COR-L47 (cell line): ENCODE data around the gene TGFBRAP1.
A peak's percentile ranks its signal among the peaks of the same experiment; 100 is the strongest.
"Not testable (repeated sequence)": the region's sequence is repeated elsewhere in the genome, so short reads cannot be mapped to it uniquely, and the experiment has no call there.

Experiments used
- DNase-seq: peaks from one replicate; lab custom pipeline; 2025; lab: John Stamatoyannopoulos, UW

TGFBRAP1 gene

DNA sequence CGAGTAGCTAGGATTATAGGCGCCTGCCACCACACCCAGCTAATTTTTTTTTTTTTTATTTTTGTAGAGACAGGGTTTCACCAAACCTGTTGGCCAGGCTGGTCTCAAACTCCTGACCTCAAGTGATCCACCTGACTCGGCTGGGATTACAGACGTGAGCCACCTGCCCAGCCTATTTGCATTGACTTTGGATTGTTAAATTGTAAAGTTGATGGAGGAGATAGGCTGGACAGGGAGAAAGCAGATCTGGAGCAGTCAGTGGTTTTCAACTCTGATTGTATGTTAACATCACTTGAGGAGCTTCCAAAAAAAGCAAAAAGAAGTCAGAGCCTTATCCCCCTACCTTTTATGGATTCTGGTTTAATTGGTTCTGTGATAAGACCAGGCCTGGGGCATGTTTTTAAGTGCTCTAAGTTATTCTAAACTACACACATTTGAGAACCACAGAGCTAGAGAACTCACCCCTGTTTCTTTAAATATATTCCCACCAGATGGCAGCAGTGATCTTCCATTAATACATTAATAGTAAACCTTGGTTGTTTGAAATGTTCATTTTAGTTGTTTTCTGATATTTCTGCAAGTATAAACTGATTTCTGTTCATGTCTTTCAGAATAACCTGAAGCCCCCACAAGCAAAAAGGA is 15.3 kb upstream of the TGFBRAP1 start:
- no peak for DNase-seq

DNA sequence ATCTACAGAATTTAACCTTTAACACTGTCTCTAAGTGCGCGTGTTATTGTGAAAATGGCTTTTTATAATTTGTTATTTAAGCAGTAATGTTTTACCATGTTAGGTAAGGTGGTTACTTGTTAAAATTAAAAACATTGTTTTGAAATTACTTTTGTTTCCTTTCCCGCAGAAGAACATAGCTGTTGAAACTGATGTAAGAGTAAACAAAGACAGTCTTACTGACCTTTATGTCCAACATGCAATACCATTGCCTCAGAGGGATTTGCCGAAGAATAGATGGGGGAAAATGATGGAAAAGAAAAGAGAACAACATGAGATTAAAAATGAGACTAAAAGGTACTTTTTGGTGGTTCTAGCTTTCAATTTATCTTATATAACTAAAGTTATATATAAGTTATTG is 9.9 kb upstream of the TGFBRAP1 start:
- no peak for DNase-seq

DNA sequence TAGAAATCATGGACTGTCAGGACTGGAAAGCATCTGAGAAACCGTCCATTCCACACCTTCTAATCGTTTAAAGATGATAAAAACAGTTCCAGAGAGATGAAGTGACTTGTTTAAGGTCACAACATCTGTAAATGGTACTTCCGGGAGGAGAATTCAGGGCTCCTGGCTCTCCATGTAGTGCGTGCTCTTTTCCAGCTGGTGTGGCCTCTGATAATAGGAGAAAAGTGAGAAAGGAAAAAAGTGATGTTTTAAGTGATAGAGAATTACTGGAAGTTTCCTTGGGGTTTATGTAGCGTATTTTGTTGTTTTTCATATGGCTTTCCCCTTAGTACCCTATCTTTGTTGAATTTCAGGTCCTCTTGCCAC is 8.5 kb upstream of the TGFBRAP1 start:
- DNase-seq, result no peak

DNA sequence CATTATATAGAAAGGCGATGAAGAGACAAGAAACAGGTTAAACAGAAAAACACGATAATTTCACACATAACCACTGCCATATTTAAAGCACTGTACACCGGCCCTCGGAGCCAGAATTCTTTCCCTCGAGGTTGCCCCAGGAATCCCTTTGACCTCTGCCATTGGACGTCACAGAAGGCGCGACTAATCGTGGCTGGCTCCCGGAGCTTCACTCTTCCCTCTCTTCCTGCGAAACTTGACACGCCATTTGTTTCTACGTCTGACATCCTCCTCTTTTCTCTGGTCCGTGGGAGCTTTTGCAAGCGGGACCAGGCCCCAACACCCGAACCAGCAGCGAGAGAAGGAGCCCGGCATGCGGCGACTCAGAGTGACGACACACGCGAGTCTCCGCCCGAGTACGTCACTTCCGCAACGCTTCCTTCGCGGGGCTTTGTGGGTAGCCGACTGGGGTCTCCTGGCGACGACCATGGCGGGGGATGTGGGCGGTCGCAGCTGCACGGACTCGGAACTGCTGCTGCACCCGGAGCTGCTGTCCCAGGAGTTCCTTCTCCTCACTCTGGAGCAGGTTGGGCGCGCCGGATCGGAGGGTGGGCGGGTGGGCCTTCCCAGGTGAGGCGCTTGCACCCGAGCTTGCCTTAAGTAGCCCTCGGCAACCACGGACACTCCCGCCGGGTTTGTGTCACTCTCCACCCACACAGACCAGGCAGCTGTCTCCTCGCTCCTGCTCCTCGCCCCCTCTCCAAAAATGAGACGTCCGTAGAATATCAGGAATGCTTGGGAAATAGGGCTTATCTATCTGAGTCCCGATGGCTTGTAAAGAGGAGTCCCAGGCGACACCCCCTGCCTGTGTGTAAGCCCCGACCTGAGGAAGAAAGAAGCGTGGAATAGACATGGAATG is 7.8 kb upstream of the TGFBRAP1 start, which contains the start of gene C2orf49:
Gene C2orf49 (plus strand): TSS at position 419 of the 898 bp plus-strand sequence. CDS start 48 bp downstream, at position 467.
- peak; percentile 91 for DNase-seq

DNA sequence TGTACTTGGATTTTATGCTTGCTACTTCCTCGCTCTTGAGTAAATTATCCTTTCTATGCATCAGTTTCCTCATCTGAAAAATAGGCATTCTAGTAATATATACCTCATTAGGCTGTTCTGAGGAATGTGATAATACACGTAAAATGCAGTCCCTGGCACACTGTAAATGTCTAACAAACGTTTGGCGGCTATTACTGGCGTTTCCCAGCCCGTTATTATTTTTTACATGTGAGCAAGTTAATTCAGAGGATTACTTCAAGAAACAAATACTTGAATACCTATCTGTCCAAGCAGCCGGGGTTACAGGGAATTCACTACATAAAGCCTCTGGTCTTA is 7.2 kb upstream of the TGFBRAP1 start:
- DNase-seq, result no peak

DNA sequence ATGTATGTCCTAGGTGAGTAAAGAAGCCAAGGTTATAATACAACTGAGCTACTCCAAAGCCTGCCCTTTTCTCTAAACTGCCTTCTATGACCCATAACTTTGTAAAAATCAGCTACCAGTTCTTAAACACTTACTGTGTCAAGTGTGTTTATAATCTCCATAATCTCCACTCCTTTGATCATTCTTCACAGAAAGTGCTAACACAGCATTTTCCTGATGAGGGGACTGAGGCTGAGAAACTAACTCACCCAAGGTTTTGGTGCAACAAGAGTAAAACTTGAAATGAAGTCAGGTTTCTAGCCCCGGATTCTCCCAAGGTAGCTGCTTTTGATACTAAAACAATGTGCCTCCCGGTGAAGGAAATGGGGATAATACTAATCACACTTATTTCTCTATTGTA is 5.9 kb upstream of the TGFBRAP1 start:
- DNase-seq, result no peak

DNA sequence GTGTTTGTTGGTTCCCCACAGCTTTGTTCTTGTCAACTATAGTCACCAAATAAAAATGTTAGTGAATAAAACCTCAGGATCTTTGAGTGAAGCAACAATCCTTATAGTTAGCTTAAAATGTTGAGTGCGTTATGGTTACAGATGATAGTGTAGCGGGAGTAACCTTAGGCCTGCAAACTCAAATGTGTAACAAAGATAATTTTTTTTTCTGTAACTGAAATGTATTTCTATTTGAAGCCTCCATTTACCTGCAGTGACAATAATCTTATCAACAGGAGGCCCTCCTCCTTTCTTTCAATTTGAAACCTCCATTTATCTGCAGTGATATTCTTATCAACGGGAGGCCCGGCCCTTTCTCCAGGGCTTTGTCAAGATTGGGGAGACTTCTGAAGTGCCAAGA is 4.7 kb upstream of the TGFBRAP1 start:
- no peak for DNase-seq

DNA sequence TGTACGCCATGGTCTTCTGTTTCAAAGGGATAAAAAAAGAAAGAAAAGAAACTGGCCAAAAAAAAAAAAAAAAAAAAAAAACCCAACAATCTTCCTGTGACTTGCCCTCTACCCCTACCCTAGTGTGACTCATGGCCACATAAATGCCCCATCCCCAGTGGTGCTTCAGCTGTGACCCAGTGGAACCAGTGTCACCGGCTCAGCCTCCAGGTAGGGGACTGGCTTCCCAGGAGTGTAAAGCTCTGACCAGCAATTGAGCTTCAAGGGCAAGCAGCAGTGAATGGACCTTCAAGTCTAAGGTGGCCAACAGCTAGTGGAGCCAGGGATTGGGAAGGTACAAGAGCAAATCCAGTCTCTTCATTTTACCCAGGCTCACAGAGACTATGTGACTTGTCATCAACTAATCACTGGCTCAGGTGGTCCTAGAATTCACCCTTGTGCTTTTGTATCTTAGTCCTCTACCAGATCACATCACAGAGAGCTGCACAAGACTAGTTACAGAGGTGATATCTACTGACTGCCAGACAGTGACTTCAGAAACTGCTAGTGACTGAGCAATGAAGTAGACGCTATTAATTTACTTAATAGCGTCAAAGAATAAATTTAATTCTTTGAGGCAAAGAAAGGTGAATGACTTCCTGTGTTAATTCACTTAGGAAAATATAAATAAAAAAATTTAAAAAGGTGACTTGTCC is 1.3 kb upstream of the TGFBRAP1 start:
- no peak for DNase-seq

DNA sequence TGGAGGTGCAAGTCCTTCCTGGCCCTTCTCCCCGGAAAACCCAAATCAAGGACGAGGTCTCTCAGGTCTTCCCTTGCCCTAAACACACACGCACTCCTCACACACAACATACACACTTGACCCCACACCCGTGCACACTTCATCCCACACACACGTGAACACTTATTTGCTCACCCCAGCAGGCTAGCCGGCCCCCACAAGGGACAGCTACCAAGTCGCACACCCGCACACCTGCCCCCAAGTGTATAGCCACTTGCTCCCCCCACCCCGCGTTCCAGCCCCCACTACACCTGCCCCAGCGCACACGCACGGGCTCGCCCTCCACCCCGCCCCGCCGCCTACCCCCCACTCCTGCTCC is 359 bp downstream of the TGFBRAP1 start:
- DNase-seq, result no peak

DNA sequence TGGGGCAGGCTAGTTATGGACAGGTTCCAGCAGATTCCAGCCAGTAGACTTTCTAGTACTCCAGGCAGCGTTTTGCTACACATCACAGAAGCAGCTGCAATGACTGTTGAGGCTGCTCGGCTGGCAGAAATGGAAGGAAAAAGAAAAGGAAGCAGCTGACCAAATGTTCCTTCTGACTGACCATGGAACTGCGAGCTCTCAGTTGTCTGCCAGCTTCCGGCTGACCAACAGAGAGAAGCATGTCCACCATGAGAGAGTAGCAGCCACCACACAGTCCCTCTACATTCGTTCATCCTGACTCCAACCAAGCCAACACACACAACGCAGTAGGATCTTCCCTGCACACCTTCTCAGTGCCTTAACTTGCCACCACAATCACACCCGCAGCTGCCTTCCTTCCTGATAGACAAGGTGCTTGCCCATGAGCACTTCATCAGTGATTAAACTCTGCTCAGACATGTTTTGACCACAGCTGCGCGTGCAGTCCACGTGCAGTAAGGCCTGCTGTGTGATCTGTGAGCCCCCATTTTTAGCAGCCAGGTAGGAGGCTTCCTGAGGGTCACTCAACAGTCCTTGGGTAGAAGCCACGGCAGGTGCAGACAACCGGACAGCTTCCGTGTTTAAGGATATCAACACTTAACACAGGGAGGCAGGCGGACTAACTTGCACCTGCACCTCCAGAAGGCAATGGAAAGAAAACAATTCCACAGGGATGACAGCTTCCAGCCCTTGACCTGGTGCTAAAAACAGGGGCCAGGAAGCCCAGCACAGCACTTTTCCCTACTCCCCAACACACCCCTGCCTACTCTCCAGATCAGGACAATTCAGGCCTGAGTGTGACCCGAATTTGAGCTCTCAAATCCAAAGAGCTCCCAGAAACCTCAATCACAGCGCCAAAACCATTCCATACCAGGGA is 996 bp downstream of the TGFBRAP1 start:
- DNase-seq, result peak; percentile 53

DNA sequence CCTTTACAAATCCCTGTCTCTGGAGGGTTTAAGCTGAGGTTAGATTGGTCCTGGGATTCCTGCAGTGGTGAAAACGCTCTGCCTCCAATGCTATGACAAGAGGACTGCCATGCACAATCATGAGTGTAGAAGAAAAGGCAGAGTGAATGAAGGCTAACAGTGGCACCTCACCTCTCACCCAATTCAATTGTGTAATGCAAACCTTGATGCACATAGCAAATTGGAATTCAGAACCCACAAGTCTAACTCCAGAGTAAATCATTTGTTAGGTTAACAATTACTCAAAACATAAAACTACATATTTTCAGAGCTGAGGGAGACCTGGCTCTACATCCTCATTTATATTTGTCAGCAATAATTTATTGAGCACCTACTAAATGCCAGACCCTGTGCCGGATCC is 1.8 kb downstream of the TGFBRAP1 start:
- DNase-seq, result no peak

DNA sequence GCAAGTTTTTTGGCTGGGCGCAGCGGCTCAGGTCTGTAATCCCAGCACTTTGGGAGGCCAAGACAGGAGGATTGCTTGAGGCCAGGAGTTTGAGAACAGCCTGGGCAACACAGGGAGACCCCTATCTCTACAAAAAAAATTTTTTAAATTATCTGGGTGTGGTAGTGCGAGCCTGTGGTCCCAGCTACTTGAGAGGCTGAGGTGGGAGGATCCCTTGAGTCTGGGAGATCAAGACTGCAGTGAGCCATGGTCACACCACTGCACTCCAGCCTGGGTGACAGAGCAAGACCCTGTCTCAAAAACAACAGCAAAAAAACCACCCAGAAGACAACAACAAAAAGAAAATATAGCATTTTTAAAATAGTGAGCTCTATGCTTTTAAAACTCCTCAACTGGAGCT is 2.3 kb downstream of the TGFBRAP1 start:
- DNase-seq, result not testable (repeated sequence)

DNA sequence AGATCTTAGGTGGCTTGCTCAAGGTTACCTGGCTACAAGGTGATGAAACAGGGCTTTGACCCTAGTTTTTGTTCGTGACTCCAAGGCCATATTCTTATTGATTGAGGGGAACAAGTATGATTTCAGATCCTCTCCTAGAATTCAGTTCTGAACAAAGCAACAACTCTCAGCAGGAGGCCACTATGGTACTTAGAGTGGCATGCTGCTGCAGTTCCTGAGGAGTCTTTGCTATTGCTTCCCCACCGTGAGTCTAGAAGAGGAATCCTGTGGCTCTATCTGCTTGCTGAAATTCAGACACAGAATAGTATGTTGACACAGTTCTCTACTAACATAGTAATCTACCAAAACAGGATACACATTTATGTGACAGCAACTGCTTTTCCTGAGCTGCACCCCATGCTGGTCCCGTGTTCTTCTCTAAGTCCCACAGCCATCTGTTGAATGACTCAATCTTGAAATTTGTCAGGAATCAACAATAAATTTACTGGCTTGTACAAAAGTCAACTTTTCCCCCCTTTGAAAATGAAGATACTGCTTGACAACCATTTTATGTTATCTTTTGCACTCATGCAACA is 4.1 kb downstream of the TGFBRAP1 start:
- no peak for DNase-seq

DNA sequence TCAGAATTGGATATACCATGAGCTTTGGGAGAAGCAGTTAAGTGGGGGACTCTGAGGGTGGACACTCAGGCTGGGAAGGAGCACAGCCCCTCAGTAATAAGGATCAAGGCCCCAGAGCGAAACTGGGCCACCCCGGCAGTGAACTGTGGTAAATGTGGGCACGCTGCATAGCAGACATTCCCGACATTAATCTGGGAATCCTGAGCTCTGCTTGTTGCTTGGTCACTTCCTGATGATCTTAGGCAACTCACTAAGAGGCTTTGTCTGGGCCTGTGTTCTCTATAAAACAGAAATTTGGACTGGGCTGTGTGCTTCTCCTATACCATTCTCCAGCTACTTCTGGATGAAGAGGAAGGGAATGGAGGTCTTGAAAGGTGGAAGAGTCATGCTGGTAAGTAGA is 4.8 kb downstream of the TGFBRAP1 start:
- DNase-seq, result no peak

DNA sequence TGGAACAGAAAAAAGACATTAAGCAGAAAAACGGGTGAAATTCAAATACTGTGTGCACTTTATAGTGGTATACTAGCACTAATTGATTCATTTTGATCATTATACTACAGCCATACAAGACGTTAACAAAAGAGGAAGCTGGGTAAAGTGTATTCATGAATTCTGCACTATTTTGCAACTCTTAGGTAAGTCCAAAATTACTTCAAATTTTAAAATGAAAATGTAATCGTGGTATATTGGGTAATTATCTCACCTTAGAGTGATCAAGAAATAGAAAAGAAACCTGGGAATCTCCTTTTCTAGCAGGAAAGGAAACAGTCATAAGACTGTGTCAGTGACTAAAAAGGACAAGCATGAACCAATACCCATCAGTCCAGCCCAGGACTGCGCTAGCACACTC is 5.4 kb downstream of the TGFBRAP1 start:
- DNase-seq, result no peak

DNA sequence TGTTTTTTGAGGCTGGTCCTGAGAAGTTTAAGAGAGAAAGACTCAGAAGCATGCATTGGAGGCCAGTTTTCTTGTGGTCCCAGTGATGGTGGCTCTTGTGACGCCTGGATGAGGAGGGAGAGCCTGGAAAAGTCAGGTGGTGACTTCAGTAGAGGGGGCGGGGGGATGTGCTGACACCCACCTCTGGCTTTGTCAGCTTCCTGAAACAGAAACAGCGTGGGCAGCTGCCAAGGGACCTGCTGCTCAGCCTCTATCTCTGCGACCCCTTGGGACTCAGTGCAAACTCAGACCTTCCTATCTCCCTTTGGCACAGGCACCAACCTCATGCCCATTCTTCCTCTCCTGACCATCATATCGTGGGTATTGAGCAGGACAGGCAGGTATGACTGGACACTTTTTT is 6.4 kb downstream of the TGFBRAP1 start:
- DNase-seq, result no peak

DNA sequence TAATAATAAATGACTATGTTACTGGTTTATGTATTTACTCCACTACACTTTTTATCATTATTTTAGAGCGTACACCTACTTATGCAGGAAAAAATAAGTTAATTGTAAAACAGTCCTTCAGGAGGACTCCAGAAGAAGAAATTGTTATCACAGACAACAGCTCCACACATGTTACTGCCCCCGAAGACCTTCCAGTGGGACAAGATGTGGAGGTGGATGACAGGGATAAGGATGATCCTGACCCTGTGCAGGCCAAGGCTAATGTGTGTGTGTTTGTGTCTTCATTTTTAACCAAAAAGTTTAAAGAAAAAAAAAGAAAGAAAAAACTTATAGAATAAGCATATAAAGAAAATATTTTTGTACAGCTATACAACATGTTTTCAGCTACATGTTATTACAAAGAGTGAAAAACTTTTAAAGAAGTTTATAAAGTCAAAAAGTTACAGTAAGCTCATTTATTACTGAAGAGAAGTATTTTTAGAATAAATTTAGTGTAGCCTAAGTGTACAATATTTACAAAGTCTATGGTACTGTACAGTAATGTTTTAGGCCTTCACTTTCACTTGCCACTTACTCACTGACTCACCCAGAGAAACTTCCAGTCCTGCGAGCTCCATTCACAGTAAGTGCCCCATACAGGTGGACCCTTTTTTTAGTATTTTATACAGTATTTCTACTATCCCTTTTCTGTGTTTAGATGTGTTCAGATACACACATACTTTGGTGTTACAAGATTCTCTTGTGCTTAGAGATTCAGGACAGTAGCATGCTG is 7.5 kb downstream of the TGFBRAP1 start:
- no peak for DNase-seq

DNA sequence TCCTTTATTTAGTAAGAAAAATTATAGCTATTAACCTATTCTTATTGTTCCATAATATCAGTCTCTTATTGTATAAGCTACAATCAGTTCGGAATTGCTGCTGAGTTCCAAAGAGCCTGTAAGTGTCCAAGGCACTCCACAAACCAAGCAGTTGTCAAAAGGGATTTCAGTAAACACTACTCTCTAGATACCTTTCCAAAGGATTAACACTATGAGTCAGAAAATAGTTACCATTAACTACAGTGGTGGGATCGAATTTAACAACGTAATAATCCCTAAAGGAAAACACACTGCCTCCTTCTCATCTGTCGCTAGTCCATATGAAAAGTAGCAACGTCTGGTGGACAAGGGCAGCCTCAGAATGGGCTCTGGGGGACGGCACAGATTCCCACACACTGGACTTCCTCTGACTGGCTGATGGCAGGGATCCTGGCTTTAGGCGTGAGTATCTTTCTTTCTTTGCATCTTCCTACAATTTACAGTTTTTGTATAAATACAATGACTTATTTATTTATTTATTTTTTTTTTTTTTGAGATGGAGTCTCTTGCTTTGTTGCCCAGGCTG is 8.8 kb downstream of the TGFBRAP1 start:
- DNase-seq, result no peak

DNA sequence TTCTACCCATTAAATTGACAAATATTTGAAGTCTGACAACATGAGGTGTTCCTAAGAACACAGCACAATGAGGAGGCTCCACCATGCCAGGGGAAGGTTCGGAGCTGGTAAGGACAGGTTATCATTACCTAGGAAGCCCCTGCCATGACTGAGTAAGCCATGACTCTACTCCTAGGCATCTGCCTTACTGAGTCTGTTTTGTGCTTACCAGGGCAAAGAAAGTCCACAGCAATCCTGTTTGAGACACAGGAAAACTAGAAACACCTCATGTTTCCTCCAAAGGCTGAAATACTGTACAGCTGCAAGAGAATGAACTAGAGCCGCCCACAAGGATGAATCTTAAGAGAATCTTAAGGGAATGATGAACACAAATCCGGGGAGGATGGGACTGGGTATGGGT is 11.6 kb downstream of the TGFBRAP1 start:
- no peak for DNase-seq

DNA sequence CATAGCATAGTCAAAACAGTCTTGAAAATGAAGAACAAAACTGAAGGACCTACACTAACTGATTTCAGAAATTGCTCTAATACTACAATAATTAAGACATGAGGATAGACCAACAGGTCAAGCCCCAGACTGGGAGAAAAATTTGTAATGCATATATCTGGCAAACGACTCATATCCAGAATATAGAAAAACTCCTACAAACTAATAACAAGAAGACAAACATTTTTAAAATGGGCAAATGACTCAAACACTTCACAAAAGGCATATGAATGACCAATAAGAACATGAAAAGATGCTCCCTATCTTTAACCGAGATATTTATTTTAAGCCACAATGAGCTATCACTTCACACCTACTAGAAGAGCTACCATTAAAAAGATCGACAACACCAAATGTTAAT is 14.2 kb downstream of the TGFBRAP1 start:
- DNase-seq, result no peak

DNA sequence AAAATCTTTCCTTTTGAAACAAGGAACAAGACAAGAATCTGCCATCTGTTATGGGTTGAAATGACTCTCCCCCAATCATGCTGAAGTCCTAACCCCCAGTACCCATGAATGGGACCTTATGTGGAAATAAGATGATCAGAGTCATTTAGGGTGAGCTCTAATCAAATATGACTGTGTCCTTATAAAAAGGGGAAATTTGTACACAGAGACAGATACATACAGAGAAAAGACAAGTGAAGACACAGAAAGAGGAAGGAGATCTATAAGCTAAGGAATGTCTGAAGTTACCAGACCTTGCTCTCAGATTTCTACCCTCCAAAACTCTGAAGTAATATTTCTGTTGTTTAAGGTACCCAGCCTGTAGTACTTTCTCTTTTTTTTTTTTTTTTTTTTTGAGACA is 15.7 kb downstream of the TGFBRAP1 start:
- no peak for DNase-seq
